OCI-M1 (cell line): ENCODE data around the gene IP6K1.
A peak's percentile ranks its signal among the peaks of the same experiment; 100 is the strongest.

Experiments used
- DNase-seq: peaks from one replicate; lab custom pipeline; 2025; lab: John Stamatoyannopoulos, UW

Gene IP6K1

GRCh38 chr3:49723628-49724551 lies 62.5 kb downstream of the IP6K1 start, which contains the start of gene GMPPB:
Gene GMPPB, minus strand, starts transcription at chr3:49723951. Its CDS starts 225 bp downstream, at chr3:49723726.
- peak; percentile 96 for DNase-seq

DNA sequence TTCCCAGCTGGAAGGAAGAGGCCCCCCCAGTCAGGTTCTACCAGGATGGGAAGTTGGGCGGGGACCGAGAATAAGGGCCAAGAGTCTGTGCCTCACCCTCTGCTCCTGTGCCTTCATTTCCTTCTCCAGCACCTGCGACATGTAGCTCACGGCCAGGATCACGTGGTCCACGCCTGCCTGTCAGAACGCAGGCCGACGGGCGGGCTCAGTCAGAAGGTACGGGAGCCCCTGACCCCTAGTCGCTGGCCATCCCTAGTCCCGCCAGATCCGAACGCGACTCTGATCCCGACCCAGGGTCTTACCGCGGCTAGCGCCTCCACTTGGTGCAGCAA lies 63.1 kb downstream of the IP6K1 start:
- peak; percentile 34 for DNase-seq

DNA sequence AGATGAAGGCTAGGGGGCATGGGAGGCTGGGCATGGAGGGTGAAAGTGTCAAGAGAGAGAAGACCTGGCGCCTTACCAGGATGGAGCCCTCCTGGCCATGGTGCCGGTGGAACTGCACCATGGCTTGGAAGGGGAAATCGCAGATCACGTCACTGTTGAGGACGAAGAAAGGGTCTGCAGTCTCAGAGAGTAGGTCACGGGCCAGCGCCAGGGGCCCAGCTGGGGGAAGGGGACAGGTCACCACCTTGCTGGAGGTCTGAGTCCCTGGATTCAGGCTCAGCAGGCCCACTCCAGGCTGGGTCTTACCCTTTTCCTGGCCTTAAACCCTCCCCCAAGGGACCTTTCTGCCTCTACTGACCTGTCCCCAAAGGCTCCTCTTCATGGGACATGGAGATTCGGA lies 63.4 kb downstream of the IP6K1 start:
- no peak for DNase-seq

DNA sequence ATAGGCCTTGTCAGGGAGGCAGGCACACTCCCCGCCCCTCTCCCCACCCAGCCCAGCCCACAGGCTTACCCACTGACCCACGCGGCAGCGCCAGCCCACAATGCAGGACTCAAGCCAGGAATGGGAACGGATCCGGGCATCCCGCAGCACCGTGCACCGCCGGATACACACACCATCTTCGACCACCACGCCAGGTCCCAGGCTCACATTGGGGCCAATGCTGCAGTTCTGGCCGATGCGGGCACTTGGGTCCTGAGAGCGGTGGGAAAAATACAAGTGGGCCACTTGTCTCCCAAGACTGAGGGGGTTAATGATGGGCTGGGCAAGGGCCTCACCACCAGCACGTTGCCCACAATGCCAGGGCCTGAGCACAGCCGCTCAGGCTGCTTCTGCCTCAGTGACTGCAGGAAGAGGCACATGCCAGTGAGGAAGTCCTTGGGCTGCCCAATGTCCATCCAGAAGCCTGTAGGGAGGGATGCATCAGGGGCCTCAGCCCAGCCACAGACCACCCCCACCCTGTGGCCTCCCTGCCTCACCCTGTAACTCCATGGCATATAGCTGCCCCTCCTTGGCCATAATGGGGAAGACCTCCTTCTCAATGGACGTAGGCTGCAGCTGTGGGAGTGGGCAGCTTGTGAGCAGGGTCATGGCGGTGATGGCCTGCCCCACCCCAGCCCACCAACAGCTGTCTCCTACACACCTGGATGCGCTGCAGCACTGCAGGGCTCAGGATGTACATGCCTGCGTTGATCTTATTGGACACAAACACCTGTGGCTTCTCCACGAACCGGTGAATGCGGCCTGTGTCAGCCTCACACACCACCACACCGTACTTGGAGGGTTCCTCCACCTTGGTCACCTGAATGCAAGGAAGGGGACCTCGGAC lies 64.2 kb downstream of the IP6K1 start:
- DNase-seq: no peak

DNA sequence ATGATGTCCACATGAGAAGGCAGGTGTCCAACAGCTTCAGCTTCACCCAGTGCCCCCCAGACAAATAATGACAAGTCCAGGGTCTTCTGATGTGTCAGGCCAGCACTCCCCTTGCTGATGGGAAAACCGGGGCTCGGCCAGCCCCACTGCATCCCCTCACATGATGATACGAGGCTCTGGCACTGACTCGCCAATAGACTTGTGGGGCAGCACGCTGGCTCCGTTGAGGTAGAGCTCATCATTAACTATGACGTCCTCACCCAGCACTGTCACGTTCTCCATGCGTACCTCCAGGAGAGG lies 64.8 kb downstream of the IP6K1 start:
- no peak for DNase-seq

GRCh38 chr3:49720855-49721595 lies 65.3 kb downstream of the IP6K1 start:
- DNase-seq: no peak

DNA sequence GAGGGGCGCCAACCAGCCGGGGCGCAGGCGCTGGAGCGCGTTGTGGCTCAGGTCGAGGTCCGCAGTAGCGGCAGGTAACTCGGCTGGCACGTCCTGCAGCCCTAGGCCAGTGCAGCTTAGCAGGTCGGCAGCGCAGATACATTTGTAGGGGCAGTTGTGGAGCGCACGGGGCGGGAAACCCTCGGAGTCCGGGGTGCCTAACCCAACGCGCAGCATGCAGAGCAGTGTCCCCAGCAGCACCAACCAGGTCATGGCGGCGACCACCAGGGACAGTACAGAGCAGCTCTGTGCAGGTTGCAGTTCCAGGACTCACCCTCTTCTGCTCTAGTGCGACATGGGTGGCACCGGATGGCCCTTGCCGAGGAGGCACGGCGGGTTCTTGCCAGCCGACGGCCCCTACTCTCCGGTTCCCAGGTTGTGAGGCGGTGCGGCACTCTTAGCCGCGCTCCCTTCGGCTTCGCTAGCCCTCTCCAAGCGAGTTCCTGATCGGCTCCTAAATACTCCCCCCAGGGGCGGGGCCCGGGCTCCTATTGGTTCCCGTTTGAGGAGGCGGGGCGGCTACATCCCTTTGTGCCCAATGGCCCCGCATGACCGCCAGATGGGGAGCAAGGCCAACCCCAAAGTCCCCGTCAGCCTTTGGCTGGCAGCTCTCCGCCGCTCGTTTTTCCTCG lies 67.0 kb downstream of the IP6K1 start, which contains the start of gene AMIGO3:
AMIGO3 (minus strand) TSS at position 471 of the 671 bp plus-strand sequence; CDS start at position 252, 219 bp downstream.
- peak; percentile 85 for DNase-seq

DNA sequence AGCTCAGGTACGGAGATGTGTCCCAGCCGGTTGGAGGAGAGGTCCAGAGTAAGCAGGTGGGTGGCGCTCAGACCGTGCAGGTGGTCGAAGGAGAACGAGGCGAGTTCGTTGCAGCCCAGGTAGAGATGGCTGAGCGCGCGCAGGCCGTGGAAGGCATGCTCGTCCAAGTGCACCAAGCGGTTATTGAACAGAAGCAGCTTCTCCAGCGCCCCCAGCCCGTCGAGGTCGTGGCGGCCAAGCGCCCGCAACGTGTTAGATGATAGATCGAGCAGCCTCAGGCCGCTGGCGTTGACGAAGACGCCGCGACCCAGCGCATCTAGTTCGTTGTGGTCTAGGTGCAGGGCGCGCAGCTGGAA lies 67.5 kb downstream of the IP6K1 start:
- DNase-seq: no peak

DNA sequence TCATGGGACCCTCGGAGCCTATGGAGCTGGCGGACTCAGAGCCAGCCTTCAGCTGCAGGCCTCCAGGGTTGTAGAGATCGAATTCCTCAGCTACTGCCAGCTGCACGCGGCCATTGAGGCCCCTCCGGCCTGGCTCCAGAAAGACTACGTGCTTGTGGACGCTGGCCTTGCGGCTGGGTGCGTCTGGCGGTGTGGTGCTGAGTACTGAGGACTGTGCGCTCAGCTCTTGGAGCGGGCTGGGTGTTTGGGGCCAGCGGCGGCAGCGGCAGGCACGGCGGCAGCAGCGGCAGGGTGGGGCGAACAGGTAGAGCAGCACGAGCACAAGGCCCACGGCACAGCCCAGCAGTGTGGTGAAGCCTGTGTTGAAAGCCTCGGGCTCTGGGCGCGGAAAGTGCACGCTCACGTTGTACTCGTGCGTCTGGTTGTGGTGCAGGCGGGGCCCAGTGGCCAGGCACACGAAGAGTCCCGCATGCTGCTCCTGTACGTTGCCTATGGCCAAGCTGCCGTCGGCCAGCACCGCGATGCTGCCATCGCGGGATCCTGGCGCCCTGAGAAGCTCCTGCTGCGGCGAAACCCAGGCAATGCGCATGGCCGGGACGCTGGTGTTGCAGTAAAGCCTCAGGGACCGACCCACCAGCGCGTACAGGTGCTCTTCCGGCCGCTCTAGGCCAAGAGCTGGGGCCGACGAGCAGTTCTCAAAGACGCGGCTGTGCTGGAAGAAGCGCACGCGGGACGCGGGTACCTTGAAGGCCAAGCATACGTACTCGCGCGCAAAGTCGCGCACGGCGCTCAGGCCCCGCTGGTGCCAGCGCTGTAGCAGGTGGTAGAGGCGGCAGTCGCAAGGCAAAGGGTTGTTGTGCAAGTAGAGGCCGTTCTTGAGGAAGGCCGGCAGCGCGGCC lies 68.1 kb downstream of the IP6K1 start:
- no peak for DNase-seq

- DNase-seq: no peak
Measured at GRCh38 chr3:49717211-49717958, 69.0 kb downstream of the IP6K1 start.

DNA sequence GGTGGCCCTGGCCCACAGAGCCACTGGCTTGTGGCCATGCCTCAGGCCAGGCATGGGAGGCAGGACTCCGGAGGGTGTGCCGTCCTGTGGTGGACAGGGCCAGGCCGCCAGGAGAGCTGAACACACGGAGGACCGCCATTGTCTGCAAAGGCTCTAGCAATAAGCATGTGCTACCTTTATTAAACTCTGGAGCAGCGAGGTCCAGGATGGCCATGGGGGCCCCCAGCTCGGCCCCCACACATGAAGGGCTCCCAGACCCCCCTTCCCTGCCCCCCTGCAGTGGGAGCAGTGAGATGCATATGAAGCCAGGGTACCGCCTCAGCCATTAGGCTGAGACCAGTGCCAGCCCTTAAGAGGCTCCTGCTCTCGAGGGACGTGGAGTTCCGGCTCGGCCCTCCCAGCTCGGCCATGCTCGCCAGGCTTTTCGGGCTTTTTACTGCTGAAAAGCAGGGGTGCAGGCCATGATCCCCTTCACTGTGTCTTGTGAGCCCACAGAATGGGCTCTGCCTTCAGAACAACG lies 69.6 kb downstream of the IP6K1 start:
- no peak for DNase-seq

DNA sequence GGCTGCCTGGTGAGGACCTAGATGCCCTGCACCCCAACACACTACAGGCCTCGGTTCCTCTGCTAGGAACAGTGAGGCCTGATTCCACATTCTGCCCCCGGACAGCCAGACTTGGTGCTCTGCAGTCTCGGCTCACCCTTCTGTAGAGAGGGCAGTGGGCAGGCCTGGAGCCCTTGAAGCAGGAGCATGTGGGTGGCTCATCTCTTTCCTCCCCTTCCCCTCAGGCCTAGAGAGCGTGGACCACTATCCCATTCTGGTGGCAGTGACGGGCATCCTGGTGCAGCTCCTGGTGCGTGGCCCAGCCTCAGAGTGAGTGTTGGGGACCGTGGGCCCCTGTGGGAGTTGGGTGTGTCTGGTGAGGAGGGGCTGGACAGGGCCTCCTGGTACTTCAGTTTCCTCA lies 70.2 kb downstream of the IP6K1 start:
- no peak for DNase-seq

- DNase-seq: no peak
Measured at GRCh38 chr3:49715611-49716121, 70.7 kb downstream of the IP6K1 start.

GRCh38 chr3:49714728-49715550 lies 71.4 kb downstream of the IP6K1 start:
- no peak for DNase-seq

DNA sequence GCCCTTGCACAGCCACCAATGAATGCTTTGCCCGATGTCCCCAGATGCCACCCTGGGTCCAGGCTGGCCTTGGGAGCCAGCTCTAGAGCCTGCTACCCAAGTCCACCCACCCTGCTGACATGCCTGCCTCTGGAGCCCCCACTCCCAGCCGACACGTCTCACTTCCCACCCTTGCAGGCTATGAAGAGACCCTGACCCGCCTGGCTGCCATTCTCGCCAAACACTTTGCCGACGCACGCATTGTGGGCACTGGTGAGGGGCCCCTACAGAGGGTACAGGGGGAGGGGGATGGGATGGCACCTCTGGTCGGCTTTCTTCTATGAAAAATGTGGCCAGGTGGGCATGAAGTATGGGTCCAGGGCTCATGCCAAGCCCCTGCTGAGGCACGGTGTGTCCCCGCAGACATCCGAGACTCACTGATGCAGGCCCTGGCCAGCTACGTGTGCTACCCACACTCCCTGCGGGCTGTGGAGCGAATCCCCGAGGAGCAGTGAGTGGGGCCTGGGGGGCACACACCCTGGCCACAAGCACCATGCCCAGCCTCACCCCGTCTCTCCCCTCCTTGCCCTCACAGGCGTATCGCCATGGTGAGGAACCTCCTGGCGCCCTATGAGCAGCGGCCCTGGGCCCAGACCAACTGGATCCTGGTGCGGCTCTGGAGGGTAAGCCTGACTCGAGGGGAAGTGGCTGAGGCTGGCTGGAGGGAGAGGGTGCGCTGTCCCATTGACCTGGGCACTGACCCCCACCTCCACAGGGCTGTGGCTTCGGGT lies 72.8 kb downstream of the IP6K1 start:
- DNase-seq: no peak

GRCh38 chr3:49712631-49713317 lies 73.6 kb downstream of the IP6K1 start:
- DNase-seq: no peak

GRCh38 chr3:49712166-49712565 lies 74.2 kb downstream of the IP6K1 start:
- no peak for DNase-seq
